Measurements from ENCODE around the gene STIP1. TPM values are rescaled to one million over a fixed set of nuclear protein-coding genes. Genes with fewer than 3 reads are reported as not detected.

The STIP1 gene
- total and polyA plus RNA-seq, 9 of the 15 experiments (the other 6 are each of a cell fraction or from before 2014, with no cell fraction given): 58.1 to 465 (median 346) TPM

GRCh38 chr11:64185175-64185692 lies 737 bp upstream of the STIP1 start (continued):
- peak; percentile 58 for TF ChIP-seq REST (IDR thresholded peaks at IDR 0.05; ENCODE audit: borderline replicate concordance)
- peak; percentile 75 for TF ChIP-seq REST (CRISPR knock-in tag; IDR thresholded peaks at IDR 0.05; ENCODE audit: low read depth)
- no peak for TF ChIP-seq ZNF3 (CRISPR knock-in tag; IDR thresholded peaks at IDR 0.05)
- peak; percentile 66; the same call in 1 of the 2 replicates for TF ChIP-seq ZBTB9 (CRISPR knock-in tag; IDR thresholded peaks at IDR 0.05)
- TF ChIP-seq BCLAF1 (IDR thresholded peaks at IDR 0.05; ENCODE audit: borderline replicate concordance in 1 of 2, control insufficient read depth in 1 of 2, low read depth in 2 of 2, low read length in 1 of 2): no peak
- no peak for TF ChIP-seq RBM39 (optimal IDR thresholded peaks at IDR 0.05; ENCODE audit: low read depth, low read length)
- TF ChIP-seq FOXM1 (IDR thresholded peaks at IDR 0.05; ENCODE audit: low read depth): no peak
- TF ChIP-seq FOXM1 (CRISPR knock-in tag; IDR thresholded peaks at IDR 0.05; ENCODE audit: low read depth): no peak
- no peak for TF ChIP-seq ZNF668 (CRISPR knock-in tag; IDR thresholded peaks at IDR 0.05)
- no peak for TF ChIP-seq U2AF2 (optimal IDR thresholded peaks at IDR 0.05; ENCODE audit: low read depth, low read length)
